NCI-H748 treated with DMSO at 0.1 percent for 48 hours (cell line): ENCODE data around the gene UBTD2.
"Not testable (repeated sequence)": the region's sequence is repeated elsewhere in the genome, so short reads cannot be mapped to it uniquely, and the experiment has no call there.

Experiments used
- DNase-seq: peaks from one replicate; lab custom pipeline; 2025; lab: John Stamatoyannopoulos, UW

UBTD2 gene

DNA sequence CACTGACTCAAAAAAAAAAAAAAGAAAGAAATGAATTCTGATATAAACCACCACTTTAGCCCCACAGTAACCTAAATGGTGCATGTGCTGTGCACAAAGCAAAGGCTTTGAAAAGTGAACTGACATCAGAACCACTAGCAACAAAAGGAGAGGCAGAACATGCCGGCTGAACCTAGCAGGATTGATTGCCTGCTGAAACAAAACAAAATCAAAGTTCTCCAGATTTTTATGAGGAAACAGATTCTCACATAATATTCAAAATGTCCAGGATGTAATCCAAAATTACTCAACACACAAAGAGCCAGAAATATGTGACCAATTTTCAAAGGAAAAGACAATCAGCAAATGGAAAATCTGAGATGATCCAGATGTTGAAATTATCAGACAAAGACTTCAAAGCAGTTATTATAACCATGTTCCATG lies 37.9 kb downstream of the UBTD2 start:
- no peak for DNase-seq

GRCh38 chr5:172245046-172245445 lies 38.5 kb downstream of the UBTD2 start:
- no peak for DNase-seq

- DNase-seq = no peak
Measured at GRCh38 chr5:172243302-172243701, 40.3 kb downstream of the UBTD2 start.

GRCh38 chr5:172238334-172238733 lies 45.2 kb downstream of the UBTD2 start:
- no peak for DNase-seq

GRCh38 chr5:172235827-172236736 lies 47.5 kb downstream of the UBTD2 start:
- DNase-seq = no peak

GRCh38 chr5:172235132-172235780 lies 48.3 kb downstream of the UBTD2 start:
- no peak for DNase-seq

DNA sequence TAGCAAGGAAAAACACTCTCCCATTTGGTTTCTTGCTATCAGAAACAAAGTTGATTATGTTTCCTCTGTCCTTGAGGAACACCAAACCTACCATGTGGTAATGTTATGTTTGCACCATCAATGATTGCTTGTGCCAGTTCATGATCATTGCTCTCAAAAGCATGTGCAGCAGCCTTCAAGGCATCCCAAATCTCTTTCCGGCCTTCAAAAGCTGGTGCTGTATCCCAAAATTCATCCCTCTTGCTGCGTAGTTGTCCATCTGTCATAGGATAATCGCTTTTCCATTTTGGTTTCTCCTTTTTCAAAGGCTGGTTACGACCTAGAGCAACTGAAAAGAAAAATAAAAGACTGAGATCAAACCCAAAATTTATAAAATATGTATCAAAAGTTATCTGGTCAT lies 49.5 kb downstream of the UBTD2 start:
- no peak for DNase-seq

GRCh38 chr5:172229904-172230303 lies 53.7 kb downstream of the UBTD2 start:
- DNase-seq = no peak

DNA sequence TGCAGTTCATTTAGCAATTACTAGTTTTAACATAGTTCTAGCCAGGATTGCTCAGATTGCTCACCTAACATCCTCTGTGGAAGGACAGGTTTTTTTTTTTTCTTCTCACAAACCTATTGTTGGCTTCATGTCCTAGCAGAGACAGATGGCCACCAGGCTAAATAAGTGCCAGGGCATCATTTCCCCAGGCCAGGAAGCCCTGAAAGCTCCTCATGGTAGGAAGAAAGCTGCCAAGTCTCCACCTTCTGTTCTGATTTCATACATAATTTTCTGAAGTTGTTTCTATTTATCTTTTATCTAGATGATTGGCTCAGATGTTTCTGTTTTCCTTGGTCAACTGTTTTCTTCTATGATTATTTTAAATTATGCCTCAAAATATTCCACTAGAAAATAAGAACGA lies 58.6 kb downstream of the UBTD2 start:
- no peak for DNase-seq

DNA sequence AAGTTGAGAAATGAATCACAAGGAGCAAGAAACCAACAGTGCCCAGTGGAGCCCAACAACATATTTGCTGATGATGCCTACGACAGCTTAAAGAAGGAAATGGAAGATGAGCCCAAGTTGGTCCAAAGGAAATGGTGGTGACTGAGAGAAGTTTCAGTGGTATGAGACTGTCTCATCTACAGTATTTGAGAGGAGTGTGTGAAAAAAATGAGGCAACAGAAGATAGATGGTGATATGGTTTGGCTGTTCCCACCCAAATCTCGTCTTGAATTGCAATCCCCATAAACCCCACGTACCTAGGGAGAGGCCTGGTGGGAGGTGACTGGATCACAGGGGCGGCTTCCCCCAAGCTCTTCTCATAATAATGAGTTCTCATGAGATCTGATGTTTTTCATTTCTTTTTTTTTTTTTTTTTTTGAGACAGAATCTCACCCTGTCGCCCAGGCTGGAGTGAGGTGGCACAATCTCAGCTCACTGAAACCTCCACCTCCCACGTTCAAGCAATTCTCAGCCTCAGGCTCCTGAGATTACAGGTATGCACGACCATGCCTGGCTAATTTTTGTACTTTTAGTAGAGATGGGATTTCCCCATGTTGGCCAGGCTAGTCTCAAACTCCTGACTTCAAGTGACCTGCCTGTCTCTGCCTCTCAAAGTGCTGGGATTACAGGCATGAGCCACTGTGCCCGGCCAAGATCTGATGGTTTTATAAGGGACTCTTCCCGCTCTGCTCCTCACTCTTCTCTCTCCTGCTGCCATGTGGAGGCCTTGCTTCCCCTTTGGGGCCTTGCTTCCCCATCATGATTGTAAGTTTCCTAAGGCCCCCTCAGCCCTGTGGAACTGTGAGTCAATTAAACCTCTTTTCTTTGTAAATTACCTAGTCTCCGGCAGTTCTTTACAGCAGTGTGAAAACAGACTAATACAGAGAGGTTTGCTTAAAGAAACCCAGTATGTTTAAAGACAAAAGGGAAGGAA lies 59.4 kb downstream of the UBTD2 start:
- no peak for DNase-seq

DNA sequence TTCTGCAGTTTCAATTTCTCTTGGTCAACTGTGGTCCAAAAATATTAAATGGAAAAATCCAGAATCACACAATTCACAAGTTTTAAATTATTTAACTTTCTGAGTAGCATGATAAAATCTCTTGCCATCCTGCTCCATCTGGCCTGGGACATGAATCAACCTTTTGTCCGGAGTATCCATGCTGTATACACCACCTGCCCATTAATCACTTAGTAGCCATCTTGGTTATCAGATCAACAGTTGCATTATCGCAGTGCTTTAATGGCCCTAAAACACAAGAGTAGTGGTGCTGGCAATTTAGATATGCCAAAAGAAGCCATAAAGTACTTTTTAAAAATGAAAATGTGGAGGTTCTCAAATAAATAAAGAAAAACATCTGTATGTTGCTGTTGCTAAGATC lies 64.3 kb downstream of the UBTD2 start:
- no peak for DNase-seq

GRCh38 chr5:172216345-172216744 lies 67.2 kb downstream of the UBTD2 start:
- DNase-seq = no peak

DNA sequence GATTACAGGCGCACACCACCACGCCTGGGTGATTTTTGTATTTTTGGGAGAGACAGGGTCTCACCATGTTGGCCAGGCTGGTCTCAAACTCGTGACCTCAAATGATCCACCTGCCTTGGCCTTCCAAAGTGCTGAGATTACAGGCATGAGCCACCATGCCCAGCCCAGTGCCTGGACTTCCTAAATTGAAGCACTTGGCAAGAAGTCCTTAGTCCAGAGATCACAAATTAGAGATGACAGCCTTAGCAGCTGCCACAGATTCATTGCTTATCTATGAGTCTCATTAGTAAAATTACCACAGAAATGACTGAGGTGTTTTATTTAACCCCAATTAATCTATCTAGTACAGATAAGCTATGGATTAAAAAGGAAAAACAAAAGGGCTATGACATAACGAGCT lies 70.4 kb downstream of the UBTD2 start:
- DNase-seq = no peak

- DNase-seq = no peak
Measured at GRCh38 chr5:172211676-172212075, 71.9 kb downstream of the UBTD2 start.

DNA sequence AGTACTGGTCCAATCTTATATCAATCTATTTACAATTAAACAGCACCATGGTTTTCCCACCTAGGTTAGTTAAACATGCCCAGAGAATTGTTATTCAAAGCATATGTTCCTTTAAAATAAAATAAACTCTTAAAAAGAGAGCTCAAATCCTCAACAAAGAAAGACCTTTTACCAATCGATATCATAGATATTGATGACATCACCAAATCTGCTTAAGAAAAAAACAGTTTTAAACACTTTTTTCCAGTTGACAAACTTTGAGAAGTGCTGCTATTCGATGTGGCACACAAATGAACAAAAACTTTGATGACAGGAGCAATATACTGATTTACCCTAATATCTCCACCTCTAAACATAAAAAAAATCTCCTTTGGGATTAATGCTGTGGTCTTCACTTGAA lies 73.8 kb downstream of the UBTD2 start:
- DNase-seq = no peak

DNA sequence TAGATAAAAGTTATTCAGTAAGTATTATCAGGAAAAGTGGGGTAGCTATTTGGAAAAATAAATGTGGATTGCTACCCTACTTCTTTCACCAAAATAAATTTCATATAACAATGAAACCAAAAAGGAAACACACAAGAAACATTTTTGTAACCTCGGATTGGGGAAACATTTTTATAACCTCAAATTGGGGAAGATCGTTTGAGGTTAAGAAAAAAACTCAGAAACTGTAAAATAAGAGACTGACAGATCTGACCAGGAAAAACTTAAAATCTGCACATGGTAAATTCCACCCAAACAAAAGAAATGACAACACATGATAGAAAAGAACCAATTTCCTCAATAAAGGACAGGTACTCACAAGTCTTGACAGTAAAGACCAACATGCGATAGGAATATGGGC lies 76.1 kb downstream of the UBTD2 start:
- no peak for DNase-seq

- not testable (repeated sequence) for DNase-seq
Measured at GRCh38 chr5:172205984-172206383, 77.6 kb downstream of the UBTD2 start.

GRCh38 chr5:172200476-172200875 lies 83.1 kb downstream of the UBTD2 start:
- DNase-seq = no peak

DNA sequence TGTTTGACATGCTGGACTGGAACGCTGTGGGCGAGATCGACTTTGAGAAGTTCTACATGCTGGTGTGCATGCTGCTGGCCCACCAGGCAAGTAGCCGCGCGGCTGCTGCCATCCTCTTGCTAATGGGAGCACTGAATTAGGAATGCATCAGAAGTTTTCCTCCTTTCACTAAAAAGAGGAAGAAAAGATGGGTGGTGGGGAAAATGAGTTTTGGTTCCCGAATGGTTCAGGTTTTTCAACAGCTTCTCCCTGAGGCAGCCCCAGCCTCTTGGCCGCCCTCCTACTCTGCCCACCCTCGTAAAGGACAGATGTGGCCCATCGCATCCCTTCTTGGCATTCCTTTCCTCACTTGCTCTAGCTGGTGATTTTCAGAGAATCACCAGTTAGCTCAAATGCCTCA lies 84.1 kb downstream of the UBTD2 start:
- DNase-seq = no peak

DNA sequence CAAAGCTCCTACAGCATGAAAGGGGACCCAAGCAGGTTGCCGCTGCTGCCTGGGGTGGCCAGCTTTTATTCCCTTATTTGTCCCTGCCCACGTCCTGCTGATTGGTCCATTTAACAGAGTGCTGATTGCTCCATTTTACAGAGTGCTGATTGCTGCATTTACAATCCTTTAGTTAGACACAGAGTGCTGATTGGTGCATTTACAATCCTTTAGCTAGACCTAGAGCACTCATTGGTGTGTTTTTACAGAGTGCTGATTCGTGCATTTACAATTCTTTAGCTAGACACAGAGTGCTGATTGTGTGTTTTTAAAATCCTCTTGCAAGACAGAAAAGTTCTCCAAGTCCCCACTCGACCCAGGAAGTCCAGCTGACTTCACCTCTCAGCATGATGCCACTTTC lies 85.8 kb downstream of the UBTD2 start:
- DNase-seq = not testable (repeated sequence)

- no peak for DNase-seq
Measured at GRCh38 chr5:172194985-172195774, 88.4 kb downstream of the UBTD2 start.
